Activated naive CD8-positive, alpha-beta T cell treated with anti-CD3 and anti-CD28 coated beads, Interleukin-2, amount 50 U/mL, for 16 hours (primary cell): ENCODE results near the gene FAM177B.

Source experiments
- DNase-seq: peaks from one replicate; pipeline ENCODE4 v3.0.0-alpha.2; 2020; ENCODE audit warnings: low read depth, low spot score

FAM177B gene

GRCh38 chr1:222736972-222737371, at the start of gene FAM177B:
Gene FAM177B (plus strand): TSS chr1:222737202. CDS start chr1:222746546, 9,344 bp downstream.
- no peak for DNase-seq

GRCh38 chr1:222691016-222691415, 46.0 kb upstream of the FAM177B start:
- no peak for DNase-seq

- no peak for DNase-seq
These were observed 42.1 kb upstream of the FAM177B start for GRCh38 chr1:222694927-222695326.

GRCh38 chr1:222696741-222697140, 40.3 kb upstream of the FAM177B start:
- no peak for DNase-seq

GRCh38 chr1:222697203-222697602, 39.8 kb upstream of the FAM177B start:
- DNase-seq: no peak

- no peak for DNase-seq
These were observed 39.2 kb upstream of the FAM177B start for GRCh38 chr1:222697826-222698225.

- no peak for DNase-seq
These were observed 34.8 kb upstream of the FAM177B start for GRCh38 chr1:222702210-222702609.

- DNase-seq: no peak
These were observed 32.7 kb upstream of the FAM177B start for GRCh38 chr1:222704260-222704659.

GRCh38 chr1:222706815-222707214, 30.2 kb upstream of the FAM177B start:
- DNase-seq: no peak

- DNase-seq: no peak
These were observed 27.3 kb upstream of the FAM177B start for GRCh38 chr1:222709700-222710153.

- DNase-seq: peak; percentile 26
These were observed 25.4 kb upstream of the FAM177B start for GRCh38 chr1:222711319-222712252.

GRCh38 chr1:222712253-222713090, 24.5 kb upstream of the FAM177B start, which contains the start of the genes AIDA and BROX:
Gene AIDA (minus strand): TSS chr1:222712491. CDS start chr1:222712317, 174 bp downstream.
Gene BROX (plus strand): TSS chr1:222712564. CDS start chr1:222715700, 3,136 bp downstream.
- DNase-seq: peak; percentile 95

GRCh38 chr1:222713091-222713961, 23.7 kb upstream of the FAM177B start:
- DNase-seq: peak; percentile 78

GRCh38 chr1:222716393-222716792, 20.6 kb upstream of the FAM177B start:
- no peak for DNase-seq

- no peak for DNase-seq
These were observed 8.3 kb upstream of the FAM177B start for GRCh38 chr1:222728746-222729145.

GRCh38 chr1:222730866-222731265, 6.1 kb upstream of the FAM177B start:
- no peak for DNase-seq

- no peak for DNase-seq
These were observed 4.5 kb upstream of the FAM177B start for GRCh38 chr1:222732216-222733159.

GRCh38 chr1:222734740-222735139, 2.3 kb upstream of the FAM177B start:
- no peak for DNase-seq

- DNase-seq: no peak
These were observed 532 bp upstream of the FAM177B start for GRCh38 chr1:222736470-222736869.

GRCh38 chr1:222739465-222739864, 2.5 kb downstream of the FAM177B start:
- DNase-seq: no peak
